Cardiac septum (tissue), 1 donor: ENCODE results near the gene SEBOX. TPM values are rescaled to one million over a fixed set of nuclear protein-coding genes. Genes with fewer than 3 reads are reported as not detected.

Experiments used
- DNase-seq: peaks from one replicate; pipeline ENCODE4 v3.0.0-alpha.2; 2020; ENCODE audit warnings: low spot score
- intact Hi-C: fragments of 100-400 bp; cut with DNase I; formaldehyde crosslinking; loops from one replicate; pipeline ENCODE4 v1.14.0; 2022
- long read RNA-seq: library from polyadenylated mRNA; unstranded; transcript quantifications from one replicate; pipeline ENCODE4 v2.0.0, GENCODE V29; 2021
- total RNA-seq: library from RNA; stranded (reverse); fragmentation: NEBNext Ultra II Directional; extraction: Animal tissue kit (Norgen Biotek cat#: 25700); gene quantifications from one replicate; pipeline ENCODE4 v1.2.1, GENCODE V29; 2021
- donor health status: DM: no; HTN: no; CAD: no.

The SEBOX gene, protein sequence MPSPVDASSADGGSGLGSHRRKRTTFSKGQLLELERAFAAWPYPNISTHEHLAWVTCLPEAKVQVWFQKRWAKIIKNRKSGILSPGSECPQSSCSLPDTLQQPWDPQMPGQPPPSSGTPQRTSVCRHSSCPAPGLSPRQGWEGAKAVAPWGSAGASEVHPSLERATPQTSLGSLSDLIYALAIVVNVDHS
- total RNA-seq: not detected
- long read RNA-seq: 0 reads

DNA sequence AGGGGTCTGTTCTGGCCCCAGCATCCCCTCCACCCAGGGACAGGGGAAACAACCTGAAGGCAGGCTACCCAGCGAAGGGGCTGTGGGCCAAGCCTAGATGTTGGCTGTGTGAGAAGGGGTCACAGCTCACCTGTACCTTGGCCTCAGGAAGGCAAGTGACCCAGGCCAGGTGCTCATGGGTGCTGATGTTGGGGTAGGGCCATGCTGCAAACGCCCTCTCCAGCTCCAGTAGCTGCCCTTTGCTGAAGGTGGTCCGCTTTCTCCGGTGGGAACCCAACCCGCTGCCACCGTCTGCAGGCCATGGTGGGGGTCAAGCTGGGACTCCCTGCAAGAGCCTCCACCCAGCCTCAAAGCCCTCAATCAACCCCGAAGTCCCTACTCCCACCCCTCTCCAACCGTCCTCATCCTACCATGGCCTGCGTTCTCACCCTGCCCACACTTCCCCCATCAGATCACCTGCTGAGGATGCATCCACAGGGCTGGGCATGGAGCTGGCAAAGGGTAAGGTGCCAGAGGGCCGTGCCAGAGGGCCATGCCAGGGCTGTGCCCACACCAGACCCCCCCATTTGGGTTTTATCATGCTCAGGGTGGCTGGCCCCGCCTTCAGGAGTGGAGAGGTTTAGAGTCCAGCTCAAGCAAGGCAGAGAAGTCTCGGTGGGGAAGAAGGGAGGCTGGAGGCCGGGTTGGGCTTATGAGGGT is at the start of gene SEBOX:
Gene SEBOX (minus strand): TSS at position 535 of the 699 bp plus-strand sequence. CDS start 48 bp downstream, at position 487.
- intact Hi-C loops: no loop called here
- no peak for DNase-seq

DNA sequence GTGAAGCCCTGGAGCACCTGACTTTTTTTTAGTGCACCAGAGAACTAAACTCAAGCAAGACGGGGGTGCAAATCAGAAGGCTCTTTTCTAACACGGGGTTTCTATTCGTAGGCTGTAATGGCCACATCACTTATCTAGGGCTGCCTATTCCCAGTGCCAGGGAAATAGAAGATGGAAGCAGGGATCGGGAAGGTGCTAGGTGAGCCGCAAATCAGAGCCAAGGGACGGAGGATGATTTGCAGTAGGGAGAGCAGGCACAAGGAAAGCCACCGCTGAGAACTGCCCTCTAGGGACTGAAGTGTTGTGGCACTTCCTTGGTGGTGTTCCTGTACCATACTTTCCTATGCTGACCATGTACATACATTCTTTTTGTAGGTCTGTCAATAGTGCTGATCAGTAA is 48.8 kb upstream of the SEBOX start:
- no peak for DNase-seq
- intact Hi-C loops: no loop called here

DNA sequence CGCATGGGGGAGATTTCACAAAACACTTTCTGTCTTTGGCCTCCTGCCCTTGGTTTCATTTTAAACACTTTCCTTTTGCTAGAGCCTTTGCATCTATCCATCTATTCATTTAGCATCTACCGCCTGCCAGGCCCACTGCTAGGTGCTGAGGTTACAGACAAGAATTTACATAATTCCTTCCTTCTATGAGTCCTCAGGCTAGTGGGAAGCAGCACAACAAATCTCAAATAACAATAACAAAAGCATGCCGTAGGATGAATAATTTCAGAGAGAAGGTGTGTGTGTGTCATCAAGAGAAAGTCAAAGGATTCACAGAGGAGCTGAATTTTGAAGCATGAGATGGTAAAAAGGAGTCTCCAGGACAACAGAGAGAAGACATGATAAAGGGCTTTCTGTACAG is 47.1 kb upstream of the SEBOX start:
- DNase-seq: no peak
- intact Hi-C loops: no loop called here

DNA sequence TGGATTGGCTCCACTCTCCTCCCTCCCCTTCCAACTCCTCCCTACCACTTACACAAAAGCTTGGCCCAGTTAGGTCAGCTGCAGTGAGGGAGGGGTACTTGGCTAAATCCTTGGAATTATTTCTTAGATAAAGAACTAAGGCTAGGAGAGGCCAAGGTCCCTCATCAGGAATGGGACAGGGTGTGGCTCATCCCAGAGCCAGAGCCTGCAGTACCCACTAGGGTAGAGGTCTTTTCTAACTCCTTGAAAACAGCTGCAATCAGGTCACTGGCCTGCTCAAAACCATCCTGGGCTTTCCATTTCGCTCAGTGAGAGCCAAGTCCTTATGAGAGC is 42.9 kb upstream of the SEBOX start:
- no peak for DNase-seq
- intact Hi-C loops: no loop called here

DNA sequence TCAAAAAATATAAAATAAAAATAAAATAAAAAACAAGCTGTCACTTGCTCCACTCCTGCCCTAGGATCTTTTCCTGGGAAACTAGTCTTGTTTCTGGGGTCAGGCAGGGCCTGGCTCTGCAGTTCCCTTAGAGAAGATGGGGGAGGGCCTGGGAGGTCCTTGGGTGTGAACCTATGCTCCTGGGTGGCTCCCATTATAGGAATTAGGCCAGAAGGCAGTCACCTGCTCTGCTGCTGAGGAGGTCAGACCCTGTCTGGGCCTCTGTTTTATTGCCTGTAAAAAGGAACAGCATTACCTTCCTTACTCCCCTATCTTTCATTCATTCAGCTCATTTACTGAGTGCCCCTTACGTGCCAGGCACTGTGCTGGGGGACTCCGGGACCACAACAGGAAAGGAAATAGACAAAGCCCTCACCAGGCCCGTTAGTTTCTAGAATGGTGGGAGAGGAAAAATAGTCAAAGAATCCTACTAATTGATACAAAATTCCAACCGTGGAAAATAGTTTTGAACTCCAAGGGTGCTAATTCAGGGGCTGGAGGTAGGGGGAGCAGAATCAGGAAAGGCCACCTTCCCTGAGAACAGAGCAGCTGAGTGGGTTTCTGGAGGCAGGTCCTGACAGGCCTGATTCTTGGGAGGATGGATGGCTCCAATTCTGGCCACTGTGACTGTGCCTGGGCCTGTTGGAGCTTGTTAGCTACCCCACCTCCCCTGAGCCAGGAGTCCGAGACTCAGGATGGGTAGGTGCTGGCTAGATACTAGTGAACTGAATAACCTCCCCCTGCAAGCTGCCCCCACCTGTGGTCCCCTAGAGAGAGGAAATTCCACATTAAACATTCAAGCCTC is 42.4 kb upstream of the SEBOX start:
- intact Hi-C loops: no loop called here
- no peak for DNase-seq

DNA sequence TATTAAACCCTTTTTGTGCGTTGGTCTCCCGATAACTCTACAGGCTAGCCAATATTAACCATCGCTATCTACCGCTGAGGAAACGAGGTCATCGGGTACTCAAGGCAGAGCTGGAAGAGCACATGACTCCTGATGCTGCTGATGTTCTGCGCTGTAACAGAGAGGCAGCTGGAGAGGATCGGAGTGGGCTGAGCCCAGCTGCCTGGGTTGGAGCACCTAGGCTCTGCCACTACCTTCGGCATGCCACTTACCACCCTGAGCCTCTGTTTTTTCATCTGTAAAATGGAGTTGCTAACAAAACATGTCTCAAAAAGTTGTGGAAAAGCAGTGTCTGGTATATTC is 41.4 kb upstream of the SEBOX start:
- no peak for DNase-seq
- intact Hi-C loops: no loop called here

DNA sequence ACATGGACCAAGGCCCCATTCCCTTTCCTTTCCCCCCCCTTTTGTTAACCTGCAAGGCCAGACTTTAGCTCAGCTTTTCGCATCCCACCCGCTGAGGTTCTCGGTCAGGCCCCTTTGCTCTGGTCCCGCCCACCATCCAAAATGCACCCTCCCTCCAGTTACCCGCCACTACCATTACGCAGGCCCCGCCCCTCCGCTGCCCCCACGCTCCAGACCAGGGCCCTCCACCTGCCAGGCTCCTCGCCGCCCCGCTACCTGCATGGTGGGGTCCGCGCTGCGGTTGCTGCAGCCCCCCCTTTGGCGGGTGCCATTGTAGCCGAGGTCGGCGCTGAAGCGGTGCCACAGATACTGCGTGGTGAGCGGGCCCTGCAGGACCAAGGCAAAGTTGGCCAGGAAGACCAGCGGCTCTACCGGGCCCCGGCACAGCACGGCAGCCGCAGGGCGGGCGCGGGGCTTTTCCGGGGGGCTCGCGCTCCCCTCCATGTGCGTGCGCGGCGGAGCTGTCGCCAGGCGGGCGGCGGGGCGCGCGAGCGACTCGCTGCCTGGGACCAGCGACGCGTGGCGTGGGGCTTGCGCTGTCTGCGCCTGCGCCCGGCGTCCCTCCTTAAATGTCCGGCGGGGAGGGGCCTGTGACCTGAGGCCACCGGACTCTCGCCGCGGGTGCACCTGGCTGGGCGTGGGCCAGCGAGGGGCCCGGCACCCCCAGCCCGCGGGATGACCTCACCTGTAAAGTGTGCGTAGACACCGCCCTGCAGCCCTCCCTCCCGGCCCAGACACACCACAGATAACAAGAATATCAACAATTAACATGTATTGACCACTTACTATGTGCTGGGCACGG is 40.9 kb upstream of the SEBOX start, which contains the start of gene SLC46A1:
Gene SLC46A1 (minus strand): TSS at position 581 of the 841 bp plus-strand sequence. CDS start 98 bp downstream, at position 483.
- intact Hi-C loops: no loop called here

DNA sequence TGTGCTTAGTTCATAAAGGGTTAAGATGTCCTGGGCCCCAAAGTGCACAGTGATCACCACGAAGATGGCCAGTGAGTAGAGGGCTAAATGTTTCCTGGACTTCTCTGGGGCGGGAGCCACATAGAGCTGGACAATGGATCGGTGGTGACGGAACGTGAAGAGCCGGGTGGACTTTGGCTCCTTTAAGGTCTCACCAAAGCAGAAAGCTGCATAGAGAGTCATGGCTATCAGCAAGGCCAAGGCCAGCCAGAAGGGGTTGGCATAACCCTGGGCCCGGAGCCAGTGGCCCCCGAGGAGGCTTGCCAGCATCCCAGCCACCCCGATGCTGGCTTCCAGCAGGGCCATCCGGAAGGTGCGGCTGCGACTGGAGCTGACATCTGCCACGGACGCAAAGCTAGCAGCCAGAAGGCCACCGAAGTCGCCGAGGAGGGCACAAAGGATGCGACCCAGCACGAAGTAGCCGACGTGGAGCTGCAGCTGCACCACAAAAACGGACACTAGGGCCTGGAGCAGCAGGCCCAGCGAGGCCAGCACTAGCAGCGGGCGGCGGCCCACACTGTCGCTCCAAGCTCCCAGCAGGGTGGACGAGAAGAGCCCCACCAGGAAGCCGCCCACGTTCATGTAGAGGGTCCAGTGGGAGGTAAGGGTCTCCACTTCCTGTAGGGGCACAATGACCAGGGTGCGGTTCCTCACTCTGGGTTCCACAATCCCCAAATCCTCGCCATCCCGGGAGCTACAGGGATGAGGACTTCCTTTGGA is 40.0 kb upstream of the SEBOX start:
- intact Hi-C loops: no loop called here
- DNase-seq: no peak

More for the DNA sequence above, 40.9 kb upstream of the SEBOX start, which contains the start of gene SLC46A1:
- DNase-seq: peak; percentile 82

DNA sequence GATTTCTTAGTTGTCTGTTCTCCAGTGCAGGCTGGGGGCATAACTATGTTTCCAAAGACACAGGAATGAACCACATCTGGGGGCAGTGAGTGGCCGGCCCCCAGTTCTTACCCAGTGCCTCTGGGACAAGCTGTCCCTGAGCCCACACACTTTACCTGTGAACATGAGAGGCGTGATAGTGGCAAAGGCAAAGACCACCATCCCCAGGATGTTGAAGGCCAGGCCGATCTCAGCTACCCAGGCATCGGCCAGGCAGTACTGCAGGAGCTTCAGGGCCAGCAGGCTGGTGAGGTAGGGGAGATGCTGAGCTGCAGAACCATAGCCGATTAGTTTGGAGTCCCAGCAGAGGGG is 39.4 kb upstream of the SEBOX start:
- DNase-seq: no peak
- intact Hi-C loops: no loop called here

DNA sequence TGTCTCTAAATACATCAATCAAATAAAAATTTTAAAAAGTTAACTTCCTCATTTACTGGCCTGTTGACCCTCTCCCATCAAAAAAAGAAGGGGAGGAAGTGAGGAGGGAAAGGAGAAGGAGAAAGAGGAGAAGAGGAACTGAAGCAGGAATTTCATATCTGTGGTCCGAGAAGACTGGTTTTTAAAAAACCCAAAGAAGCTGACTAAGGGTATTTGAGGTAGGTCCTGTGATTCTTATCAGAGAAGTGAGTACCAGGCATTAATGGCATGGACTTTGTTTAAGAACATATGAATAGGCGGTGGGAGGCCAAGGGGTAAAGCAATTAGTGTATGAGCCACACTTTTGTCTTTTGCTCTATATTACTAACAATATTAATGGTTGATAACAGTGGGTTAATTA is 39.0 kb upstream of the SEBOX start:
- intact Hi-C loops: no loop called here
- no peak for DNase-seq

DNA sequence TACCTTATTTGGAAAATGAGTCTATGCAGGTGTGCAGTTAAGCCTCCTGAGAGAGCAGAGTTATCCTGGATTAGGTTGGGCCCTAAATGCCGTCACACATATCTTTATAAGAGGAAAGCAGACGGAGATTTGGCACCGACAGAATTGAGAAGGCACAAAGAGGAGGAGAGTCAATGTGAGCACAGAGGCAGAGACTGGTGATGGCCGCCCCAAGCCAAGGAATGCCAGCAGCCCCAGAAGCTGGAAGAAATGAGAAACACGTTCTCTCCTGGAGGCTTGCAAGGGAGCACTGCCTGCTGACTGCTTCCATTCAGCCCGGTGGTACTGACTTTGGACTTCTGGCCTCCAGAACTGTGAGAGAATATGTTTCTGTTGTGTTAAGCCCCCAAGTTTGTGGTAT is 37.8 kb upstream of the SEBOX start:
- intact Hi-C loops: no loop called here
- no peak for DNase-seq

DNA sequence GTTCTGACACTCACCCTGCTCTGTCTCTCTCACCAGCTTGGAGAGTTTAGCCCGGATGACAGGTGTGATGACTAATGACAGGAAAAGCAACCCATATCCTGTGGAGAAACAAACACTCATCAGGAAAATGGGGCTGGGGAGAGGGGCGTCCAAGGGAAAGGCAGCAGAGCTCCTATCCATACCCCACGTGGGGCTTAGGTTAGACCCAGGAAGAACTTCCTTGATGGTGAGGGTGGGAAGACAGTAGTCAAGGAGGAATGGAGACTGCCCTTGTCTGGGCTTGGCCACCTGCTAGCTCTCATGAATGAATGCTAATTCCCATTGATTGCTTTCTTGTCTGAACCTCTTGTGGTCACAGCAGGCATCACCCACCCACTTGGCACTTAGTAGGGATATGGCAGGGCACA is 37.2 kb upstream of the SEBOX start:
- DNase-seq: no peak
- intact Hi-C loops: no loop called here

DNA sequence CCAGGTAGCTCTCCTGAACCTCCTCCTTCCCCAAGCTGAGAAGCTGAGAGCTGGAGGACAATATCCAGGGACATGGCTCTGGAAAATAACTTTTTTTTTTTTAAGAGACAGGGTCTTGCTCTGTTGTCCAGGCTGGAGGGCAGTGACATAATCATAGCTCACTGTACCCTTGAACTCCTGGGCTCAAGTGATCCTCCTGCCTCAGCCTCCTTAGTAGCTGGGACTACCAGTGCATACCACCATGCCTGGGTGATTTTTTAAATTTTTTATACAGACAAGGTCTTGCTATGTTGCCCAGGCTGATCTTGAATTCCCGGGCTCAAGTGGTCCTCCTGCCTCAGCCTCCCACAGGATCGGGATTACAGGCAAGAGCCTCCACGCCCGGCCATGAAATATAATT is 34.8 kb upstream of the SEBOX start:
- intact Hi-C loops: no loop called here
- no peak for DNase-seq

DNA sequence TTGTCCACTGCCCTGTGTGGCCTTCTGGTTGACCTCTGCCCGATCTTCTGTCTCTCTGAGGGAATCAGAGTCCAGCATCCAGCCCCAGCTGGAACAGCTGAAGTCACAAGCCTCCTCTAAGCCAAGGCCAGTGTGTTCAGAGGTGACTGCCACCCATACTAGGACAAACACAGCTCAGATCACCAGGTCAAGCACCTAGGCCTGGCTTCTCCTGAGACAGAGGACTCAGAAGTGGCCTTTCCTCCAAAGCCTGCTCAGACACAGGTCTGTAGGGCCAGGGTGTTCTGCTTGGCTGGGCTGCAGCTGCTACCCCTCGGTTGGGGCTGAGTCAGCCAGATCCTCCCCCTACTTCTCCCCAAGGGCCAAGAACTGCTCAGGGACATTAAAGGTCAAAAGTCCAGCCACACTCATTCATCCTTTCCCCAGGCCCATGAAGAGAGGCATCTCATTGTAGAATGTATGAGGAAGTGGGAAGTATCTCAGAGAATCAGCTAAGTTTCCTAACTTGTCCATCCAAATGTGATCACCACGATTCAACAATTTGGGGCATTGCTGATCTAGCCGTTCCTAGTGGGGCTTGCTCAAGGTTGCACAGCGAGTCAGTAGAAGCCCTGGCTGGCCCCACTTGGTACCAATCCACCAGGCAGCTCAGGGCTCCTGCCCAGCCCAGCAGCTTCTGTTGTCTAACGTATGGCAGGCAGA is 33.4 kb upstream of the SEBOX start:
- intact Hi-C loops: no loop called here
- DNase-seq: no peak

DNA sequence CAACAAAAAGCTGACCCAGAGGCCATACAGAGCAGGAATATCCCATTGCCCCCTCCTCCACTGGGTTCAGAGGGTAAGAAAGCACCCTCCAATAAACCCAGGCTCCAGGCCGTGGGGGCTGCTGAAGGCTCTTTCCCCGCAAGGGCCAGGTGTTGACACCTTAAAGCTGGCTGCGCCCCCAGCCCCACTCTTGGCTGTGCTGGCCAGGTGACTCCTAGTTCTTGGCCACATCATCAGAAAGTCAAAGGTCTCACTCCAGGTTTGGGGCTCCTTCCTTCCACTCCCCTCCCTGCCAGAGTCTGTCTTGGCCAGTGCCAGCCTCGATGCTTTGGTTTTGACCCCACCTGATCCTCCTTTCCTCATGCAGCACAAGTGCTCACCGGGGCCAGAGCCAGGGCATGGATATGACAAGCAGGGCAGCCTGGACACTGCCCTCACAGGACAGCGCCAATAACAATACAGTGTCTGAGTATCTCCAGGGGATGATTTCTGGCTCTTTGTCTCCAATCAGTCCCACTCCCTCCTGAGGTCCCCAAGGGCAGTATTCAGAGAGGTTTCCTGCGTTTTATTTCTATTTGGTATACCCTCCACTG is 32.8 kb upstream of the SEBOX start:
- intact Hi-C loops: no loop called here
- DNase-seq: no peak

DNA sequence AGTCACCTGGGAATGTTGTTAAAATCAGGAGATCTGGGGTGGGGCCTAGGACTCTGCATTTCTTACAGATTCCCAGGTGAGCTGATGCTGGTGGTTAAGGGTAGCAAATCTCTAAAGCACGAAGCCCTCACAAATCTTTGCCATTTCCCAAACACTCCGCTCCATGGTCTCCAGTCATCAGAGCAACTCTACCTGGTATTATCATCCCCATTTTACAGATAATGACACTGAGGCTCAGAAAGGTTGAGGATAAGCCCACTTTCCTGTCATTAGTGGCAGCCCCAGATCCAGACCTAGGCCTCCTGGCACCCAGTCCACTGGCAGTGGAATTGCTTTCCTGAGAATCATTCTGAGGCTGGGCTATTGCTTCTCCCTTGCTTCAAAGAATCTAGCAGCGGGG is 32.3 kb upstream of the SEBOX start:
- DNase-seq: no peak
- intact Hi-C loops: no loop called here

DNA sequence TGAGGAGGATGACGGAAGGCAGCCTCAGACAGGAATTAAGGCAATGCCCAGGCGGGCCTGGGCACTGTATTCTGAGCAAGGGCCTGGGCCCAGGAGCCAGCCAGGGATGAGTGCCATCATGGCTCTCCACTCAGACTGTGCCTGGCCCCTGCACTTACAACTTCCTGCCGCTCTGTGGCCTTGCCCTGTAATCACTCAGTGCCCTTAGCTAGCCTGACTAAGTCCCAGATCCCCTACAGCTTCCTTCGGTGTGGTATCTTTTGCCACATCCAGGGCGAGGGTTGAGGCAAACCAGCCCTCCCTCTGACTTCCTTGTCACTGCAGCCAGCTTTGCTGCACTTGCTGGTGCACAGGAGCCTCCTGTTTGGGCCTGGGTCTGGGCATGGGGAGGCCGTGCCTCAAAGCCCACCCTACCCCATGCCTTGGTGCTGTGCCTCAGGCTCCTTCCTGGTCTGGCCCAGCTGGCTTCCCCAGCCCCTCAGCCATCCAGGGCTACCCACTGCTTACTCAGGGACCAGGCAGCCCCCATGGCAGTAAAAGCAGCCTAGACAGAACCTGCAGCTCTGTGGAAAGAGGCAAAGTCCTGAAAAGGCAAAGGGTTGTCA is 31.7 kb upstream of the SEBOX start:
- intact Hi-C loops: no loop called here
- DNase-seq: no peak

DNA sequence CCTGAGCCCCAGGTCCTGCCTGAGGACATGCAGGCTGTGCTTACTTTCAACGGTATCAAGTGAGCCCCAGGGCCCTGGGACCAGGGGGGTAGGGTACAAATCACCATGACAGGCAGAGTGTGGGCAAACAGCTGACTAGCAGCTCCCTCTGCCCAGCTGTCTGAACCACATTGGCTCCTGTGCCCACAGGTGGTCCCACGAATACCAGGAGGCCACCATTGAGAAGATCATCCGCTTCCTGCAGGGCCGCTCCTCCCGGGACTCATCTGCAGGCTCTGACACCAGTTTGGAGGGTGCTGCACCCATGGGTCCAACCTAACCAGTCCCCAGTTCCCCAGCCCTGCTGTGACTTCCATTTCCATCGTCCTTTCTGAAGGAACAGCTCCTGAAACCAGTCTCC is 31.0 kb upstream of the SEBOX start:
- intact Hi-C loops: no loop called here
- DNase-seq: no peak
